Keratinocyte (primary cell): Measurements from ENCODE around the gene SMIM22. TPM values are rescaled to one million over a fixed set of nuclear protein-coding genes. Genes with fewer than 3 reads are reported as not detected.

Experiments
- DNase-seq: peaks from one replicate; pipeline ENCODE4 v3.0.0-alpha.2; 2011; ENCODE audit warnings: low read depth, missing footprints, low spot score
- FAIRE-seq: peaks from 2 replicates; lab custom pipeline; 2011; peaks lifted over from hg19 to GRCh38; lab: Jason Lieb, UNC
- H2AFZ ChIP-seq: 2 replicates; pipeline ENCODE4 v1.6.0; 2012; ENCODE audit warnings: low read length, control low read depth, inconsistent platforms; ENCODE audit not compliant: control insufficient read depth
- H3K27ac ChIP-seq: 2 replicates; pipeline ENCODE4 v1.5.1; 2011; ENCODE audit warnings: low read length; ENCODE audit not compliant: control insufficient read depth, insufficient read depth
- H3K27me3 ChIP-seq: 3 replicates; pipeline ENCODE4 v1.6.0; 2011; ENCODE audit warnings: low read length; ENCODE audit not compliant: control insufficient read depth, insufficient read depth; ENCODE audit errors: extremely low read depth
- H3K36me3 ChIP-seq, 2 experiments: 2 replicates in 1 of 2; 3 replicates in 1 of 2; pipeline ENCODE4 v1.5.1; 2011; ENCODE audit warnings: low read length in 2 of 2, mild to moderate bottlenecking in 1 of 2; ENCODE audit not compliant: control insufficient read depth in 2 of 2, insufficient read depth in 2 of 2; ENCODE audit errors: extremely low read depth in 1 of 2
- H3K4me1 ChIP-seq: 3 replicates; pipeline ENCODE4 v1.5.1; 2011; ENCODE audit warnings: low read length; ENCODE audit not compliant: control insufficient read depth, insufficient read depth; ENCODE audit errors: extremely low read depth
- H3K4me2 ChIP-seq: 3 replicates; pipeline ENCODE4 v1.6.0; 2011; ENCODE audit warnings: low read depth, low read length; ENCODE audit not compliant: control insufficient read depth, insufficient read depth; ENCODE audit errors: extremely low read depth
- H3K4me3 ChIP-seq, 3 experiments: fragments of 200-600 bp in 1 of 3; sonication (generic) in 1 of 3; 2 replicates in 2 of 3; 3 replicates in 1 of 3; pipeline ENCODE4 v1.5.1; 2011 to 2016; ENCODE audit warnings: low read length in 3 of 3, mild to moderate bottlenecking in 3 of 3, control low read depth in 2 of 3, inconsistent platforms in 1 of 3, low read depth in 1 of 3, mixed read lengths in 1 of 3, mixed run types in 1 of 3, moderate library complexity in 1 of 3; ENCODE audit not compliant: control insufficient read depth in 2 of 3, insufficient read depth in 2 of 3; ENCODE audit errors: extremely low read depth in 1 of 3
- H3K79me2 ChIP-seq: 2 replicates; pipeline ENCODE4 v1.6.0; 2012; ENCODE audit warnings: low read length; ENCODE audit not compliant: control insufficient read depth, insufficient read depth
- H3K9ac ChIP-seq: 3 replicates; pipeline ENCODE4 v1.6.0; 2011; ENCODE audit warnings: low read length; ENCODE audit not compliant: control insufficient read depth, insufficient read depth; ENCODE audit errors: extremely low read depth
- H3K9me1 ChIP-seq: 3 replicates; pipeline ENCODE4 v1.6.0; 2011; ENCODE audit warnings: low read length; ENCODE audit not compliant: control insufficient read depth, insufficient read depth; ENCODE audit errors: extremely low read depth
- H3K9me3 ChIP-seq: 2 replicates; pipeline ENCODE4 v1.5.1; 2012; ENCODE audit warnings: low read depth, low read length; ENCODE audit not compliant: control insufficient read depth
- H4K20me1 ChIP-seq: 3 replicates; pipeline ENCODE4 v1.6.0; 2011; ENCODE audit warnings: low read length; ENCODE audit not compliant: control insufficient read depth, insufficient read depth; ENCODE audit errors: extremely low read depth
- CTCF ChIP-seq, 3 experiments: IDR thresholded peaks in 1 of 3; conservative IDR thresholded peaks in 1 of 3; optimal IDR thresholded peaks in 1 of 3; 2 replicates in 2 of 3; 3 replicates in 1 of 3; pipeline versions ENCODE3 to v1.5.1; 2011; ENCODE audit warnings: low read length in 3 of 3, mild to moderate bottlenecking in 3 of 3, moderate library complexity in 2 of 3, control low read depth in 1 of 3, inconsistent platforms in 1 of 3; ENCODE audit not compliant: insufficient read depth in 2 of 3; ENCODE audit errors: extremely low read depth in 1 of 3
- EZH2 ChIP-seq: IDR thresholded peaks from one replicate; pipeline ENCODE4 v1.6.1; 2012; ENCODE audit warnings: inconsistent platforms, mild to moderate bottlenecking, low read length, moderate library complexity
- dilution Hi-C: fragments of 300-500 bp; cut with MboI; formaldehyde crosslinking; loops from one replicate; pipeline ENCODE4 v1.7.0; 2020; ENCODE audit warnings: low sequenced_read_pairs; ENCODE audit not compliant: extremely low pct_ligation_motif_present
- polyA plus RNA-seq, 5 experiments: library from polyadenylated mRNA; depleted of rRNA in 3 of 5; stranded (reverse) in 3 of 5; stranded (forward) in 1 of 5; unstranded in 1 of 5; fragments of >200 nt; gene quantifications; 1 replicate in 1 of 5; 2 replicates in 3 of 5; 3 replicates in 1 of 5; pipeline versions ENCODE4 v1.2.1 to v1.2.3, GENCODE V29; 2011 to 2012; ENCODE audit warnings: missing spikeins in 2 of 5, low read depth in 1 of 5, low replicate concordance in 1 of 5

The SMIM22 gene
- polyA plus RNA-seq, 1 donor (not counting 4 experiments of a cell fraction or from before 2014, with no cell fraction given), result 10.6 TPM

DNA sequence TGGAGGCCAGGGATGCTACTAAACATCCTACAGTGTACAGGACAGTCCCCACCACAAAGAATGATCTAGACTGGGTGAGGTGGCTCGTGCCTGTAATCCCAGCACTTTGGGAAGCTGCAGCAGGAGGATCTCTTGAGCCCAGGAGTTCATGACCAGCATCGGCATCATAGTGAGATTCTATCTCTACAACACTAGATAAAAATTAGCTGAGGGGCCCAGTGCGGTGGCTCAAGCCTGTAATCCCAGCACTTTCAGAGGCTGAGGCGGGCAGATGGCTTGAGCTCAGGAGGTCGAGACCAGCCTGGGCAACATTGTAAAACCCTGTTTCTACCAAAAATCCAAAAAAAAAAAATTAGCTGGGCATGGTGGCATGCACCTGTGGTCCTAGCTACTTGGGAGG, 22.8 kb upstream of the SMIM22 start:
- H3K27ac ChIP-seq, result no peak overlapping the region

DNA sequence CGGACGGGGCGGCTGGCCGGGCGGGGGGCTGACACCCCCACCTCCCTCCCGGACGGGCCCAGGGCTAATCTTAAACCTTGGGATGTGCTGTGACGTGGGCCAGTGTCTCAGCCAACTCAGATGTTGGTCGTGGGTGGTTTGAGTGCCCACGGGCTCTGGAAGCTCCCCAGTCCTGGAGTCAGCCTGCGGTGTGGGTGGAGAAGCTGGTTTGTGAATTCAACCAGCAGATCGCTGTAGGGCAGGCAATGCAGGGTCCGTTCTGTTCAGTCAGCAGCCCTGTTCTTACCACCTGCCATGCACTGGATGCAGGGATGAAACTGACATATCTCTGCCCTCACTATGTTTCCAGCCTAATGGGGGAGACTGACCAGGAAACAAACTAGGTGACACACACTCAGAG, 20.2 kb upstream of the SMIM22 start:
- dilution Hi-C loops, result no loop called here
- Histone ChIP-seq H3K27ac (no peak overlapping the region), H3K9ac (no peak overlapping the region), H3K27me3 (no peaks in the 10 kb centered on the region), H3K4me1 (peaks cover under 1% of the 10 kb centered on the region), H3K79me2 (no peaks in the 10 kb centered on the region), H3K4me3 (no peak overlapping the region), H3K36me3 (no peaks in the 10 kb centered on the region), H4K20me1 (no peaks in the 10 kb centered on the region), H3K9me3 (no peaks in the 10 kb centered on the region), H2AFZ (no peak overlapping the region), H3K4me2 (no peak overlapping the region), H3K9me1 (no peaks in the 10 kb centered on the region)
- DNase-seq (no peak), FAIRE-seq (no peak)
- TF ChIP-seq CTCF (optimal IDR thresholded peaks at IDR 0.05 in 1 of 3, IDR thresholded peaks at IDR 0.05 in 1 of 3, conservative IDR thresholded peaks at IDR 0.05 in 1 of 3; ENCODE audit: extremely low read depth in 1 of 3, insufficient read depth in 2 of 3, low read length in 3 of 3) (no peak), EZH2 (no peak)

More for the DNA sequence above, 22.8 kb upstream of the SMIM22 start:
- H2AFZ ChIP-seq, result no peak overlapping the region
- FAIRE-seq, result no peak
- no peaks in the 10 kb centered on the region for H3K9me1 ChIP-seq
- no peaks in the 10 kb centered on the region for H3K27me3 ChIP-seq
- H3K79me2 ChIP-seq, result no peaks in the 10 kb centered on the region
- DNase-seq, result no peak
- TF ChIP-seq CTCF (optimal IDR thresholded peaks at IDR 0.05 in 1 of 3, IDR thresholded peaks at IDR 0.05 in 1 of 3, conservative IDR thresholded peaks at IDR 0.05 in 1 of 3; ENCODE audit: extremely low read depth in 1 of 3, insufficient read depth in 2 of 3, low read length in 3 of 3) (no peak), EZH2 (no peak)
- dilution Hi-C loops, result no loop called here
- H3K36me3 ChIP-seq, result no peaks in the 10 kb centered on the region
- H3K9me3 ChIP-seq, result no peaks in the 10 kb centered on the region
- H3K9ac ChIP-seq, result no peak overlapping the region
- no peak overlapping the region for H3K4me2 ChIP-seq
- H3K4me1 ChIP-seq, result peaks cover 6% of the 10 kb centered on the region
- no peak overlapping the region for H3K4me3 ChIP-seq
- H4K20me1 ChIP-seq, result no peaks in the 10 kb centered on the region
